ENCODE results near the gene ZBTB37. TPM values are rescaled to one million over a fixed set of nuclear protein-coding genes. Genes with fewer than 3 reads are reported as not detected.

ZBTB37 gene, protein sequence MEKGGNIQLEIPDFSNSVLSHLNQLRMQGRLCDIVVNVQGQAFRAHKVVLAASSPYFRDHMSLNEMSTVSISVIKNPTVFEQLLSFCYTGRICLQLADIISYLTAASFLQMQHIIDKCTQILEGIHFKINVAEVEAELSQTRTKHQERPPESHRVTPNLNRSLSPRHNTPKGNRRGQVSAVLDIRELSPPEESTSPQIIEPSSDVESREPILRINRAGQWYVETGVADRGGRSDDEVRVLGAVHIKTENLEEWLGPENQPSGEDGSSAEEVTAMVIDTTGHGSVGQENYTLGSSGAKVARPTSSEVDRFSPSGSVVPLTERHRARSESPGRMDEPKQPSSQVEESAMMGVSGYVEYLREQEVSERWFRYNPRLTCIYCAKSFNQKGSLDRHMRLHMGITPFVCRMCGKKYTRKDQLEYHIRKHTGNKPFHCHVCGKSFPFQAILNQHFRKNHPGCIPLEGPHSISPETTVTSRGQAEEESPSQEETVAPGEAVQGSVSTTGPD
- 11.5 and 14.6 TPM in 2 replicates for total RNA-seq (ENCODE audit: low replicate concordance)
- long read RNA-seq, partial matches to known transcripts = 1 of 8 reads
- long read RNA-seq, other reads (novel, unspliced or antisense) = 5 of 8 reads

DNA sequence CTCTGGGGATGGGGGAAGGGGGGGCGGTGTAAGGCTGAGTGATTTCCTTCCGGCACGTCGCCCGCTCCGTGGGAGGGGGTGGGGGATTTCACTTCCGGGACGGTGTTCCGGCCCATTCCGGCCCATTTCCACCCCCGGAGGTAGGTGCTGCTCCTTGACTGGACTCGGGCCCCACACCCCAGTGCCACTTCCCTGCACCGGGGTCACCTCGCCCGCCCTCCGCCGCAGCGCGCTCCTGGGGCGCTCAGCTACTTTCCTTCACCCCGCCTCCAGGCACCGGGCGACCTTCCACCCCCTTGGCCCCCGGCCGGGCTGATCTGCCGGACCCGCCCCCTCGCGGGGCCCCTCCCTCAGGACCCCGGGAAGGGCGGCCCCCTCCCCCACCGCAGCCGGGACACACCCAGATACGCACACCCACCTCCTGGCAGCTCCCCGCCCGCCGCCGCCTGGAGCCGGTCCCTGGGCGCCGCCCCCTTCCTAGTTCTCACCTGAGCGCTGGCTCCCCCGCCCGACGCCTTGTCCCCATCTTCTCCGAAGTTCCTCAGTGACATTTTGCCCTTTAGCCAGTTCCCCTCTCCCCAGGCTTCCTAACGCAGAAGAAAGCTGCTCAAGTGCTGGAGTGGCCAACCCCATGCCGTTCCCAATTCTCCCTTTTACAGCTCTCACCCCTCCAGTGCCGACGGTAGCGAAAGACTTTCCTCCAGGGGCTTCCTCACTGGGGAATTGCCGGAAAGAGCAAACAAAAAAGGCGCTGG lies at the start of gene ZBTB37:
ZBTB37 (plus strand) TSS at position 115 of the 755 bp plus-strand sequence. CDS start 1,846 bp downstream, outside the sequence.
- Mint-ChIP-seq H3K27ac (peak within 1 kb of the TSS; percentile 99), H3K4me3 (peak within 1 kb of the TSS; percentile 100), H3K4me1 (ENCODE audit: unreplicated experiment) (peaks cover 32% of the 10 kb centered on the region), H3K9me3 (no peaks in the 10 kb centered on the region), H3K36me3 (peaks cover 49% of the 10 kb centered on the region), H3K27me3 (peaks cover 4% of the 10 kb centered on the region)
- peak; percentile 94 for DNase-seq (ENCODE audit: extremely low spot score, unreplicated experiment)
- TF ChIP-seq, protein P1, sequence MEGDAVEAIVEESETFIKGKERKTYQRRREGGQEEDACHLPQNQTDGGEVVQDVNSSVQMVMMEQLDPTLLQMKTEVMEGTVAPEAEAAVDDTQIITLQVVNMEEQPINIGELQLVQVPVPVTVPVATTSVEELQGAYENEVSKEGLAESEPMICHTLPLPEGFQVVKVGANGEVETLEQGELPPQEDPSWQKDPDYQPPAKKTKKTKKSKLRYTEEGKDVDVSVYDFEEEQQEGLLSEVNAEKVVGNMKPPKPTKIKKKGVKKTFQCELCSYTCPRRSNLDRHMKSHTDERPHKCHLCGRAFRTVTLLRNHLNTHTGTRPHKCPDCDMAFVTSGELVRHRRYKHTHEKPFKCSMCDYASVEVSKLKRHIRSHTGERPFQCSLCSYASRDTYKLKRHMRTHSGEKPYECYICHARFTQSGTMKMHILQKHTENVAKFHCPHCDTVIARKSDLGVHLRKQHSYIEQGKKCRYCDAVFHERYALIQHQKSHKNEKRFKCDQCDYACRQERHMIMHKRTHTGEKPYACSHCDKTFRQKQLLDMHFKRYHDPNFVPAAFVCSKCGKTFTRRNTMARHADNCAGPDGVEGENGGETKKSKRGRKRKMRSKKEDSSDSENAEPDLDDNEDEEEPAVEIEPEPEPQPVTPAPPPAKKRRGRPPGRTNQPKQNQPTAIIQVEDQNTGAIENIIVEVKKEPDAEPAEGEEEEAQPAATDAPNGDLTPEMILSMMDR (conservative IDR thresholded peaks at IDR 0.05) = no peak

DNA sequence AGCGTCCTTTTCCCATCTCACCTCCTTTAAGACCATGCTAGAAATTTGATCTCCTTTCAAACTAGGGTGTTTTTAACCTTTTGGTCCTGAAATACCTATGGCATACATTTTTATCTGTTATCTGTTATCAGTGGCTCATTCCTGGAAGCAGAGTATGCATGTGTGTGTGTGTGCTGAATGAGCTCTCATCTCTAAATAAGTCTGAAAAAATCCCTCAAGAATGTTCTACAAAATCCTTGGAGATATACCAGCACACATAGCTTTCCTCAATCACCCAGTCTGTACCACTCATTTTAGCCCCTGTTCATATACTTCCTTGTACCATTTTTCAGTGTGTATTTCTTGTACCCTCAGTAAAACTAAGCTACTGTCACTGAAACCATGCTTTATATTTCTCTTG lies 49.7 kb upstream of the ZBTB37 start:
- Mint-ChIP-seq H3K27me3 (no peaks in the 10 kb centered on the region), H3K36me3 (peaks cover 30% of the 10 kb centered on the region)

DNA sequence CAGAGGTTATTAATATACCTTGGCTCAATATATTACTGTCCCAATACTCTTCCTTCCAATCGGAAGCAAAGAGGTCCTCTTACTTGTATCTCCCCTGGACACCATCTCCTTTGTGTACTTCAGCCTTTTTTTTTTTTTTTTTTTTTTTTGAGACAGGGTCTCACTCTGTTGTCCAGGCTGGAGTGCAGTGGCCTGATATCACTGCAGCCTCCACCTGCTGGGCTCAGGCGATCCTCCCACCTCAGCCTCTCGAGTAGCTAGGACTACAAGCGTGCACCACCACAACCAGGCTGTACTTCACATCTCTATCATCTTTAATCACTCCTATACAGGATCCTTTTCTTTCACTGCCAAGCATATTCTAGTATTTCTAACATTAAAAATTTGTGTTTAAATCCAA lies 46.5 kb upstream of the ZBTB37 start:
- no peaks in the 10 kb centered on the region for H3K9me3 Mint-ChIP-seq
- no peak for DNase-seq (ENCODE audit: extremely low spot score, unreplicated experiment)
- H3K27ac Mint-ChIP-seq = no peak overlapping the region
- H3K4me1 Mint-ChIP-seq (ENCODE audit: unreplicated experiment) = peaks cover 24% of the 10 kb centered on the region
- H3K36me3 Mint-ChIP-seq = peaks cover 14% of the 10 kb centered on the region
- no peaks in the 10 kb centered on the region for H3K27me3 Mint-ChIP-seq
- no peak overlapping the region for H3K4me3 Mint-ChIP-seq
- TF ChIP-seq, protein P1 (conservative IDR thresholded peaks at IDR 0.05) = no peak

More for the DNA sequence above, 49.7 kb upstream of the ZBTB37 start:
- Mint-ChIP-seq H3K9me3 (no peaks in the 10 kb centered on the region), H3K4me3 (no peak overlapping the region), H3K4me1 (ENCODE audit: unreplicated experiment) (peaks cover 13% of the 10 kb centered on the region), H3K27ac (no peak overlapping the region)
- TF ChIP-seq, protein P1 (conservative IDR thresholded peaks at IDR 0.05) = no peak
- no peak for DNase-seq (ENCODE audit: extremely low spot score, unreplicated experiment)

DNA sequence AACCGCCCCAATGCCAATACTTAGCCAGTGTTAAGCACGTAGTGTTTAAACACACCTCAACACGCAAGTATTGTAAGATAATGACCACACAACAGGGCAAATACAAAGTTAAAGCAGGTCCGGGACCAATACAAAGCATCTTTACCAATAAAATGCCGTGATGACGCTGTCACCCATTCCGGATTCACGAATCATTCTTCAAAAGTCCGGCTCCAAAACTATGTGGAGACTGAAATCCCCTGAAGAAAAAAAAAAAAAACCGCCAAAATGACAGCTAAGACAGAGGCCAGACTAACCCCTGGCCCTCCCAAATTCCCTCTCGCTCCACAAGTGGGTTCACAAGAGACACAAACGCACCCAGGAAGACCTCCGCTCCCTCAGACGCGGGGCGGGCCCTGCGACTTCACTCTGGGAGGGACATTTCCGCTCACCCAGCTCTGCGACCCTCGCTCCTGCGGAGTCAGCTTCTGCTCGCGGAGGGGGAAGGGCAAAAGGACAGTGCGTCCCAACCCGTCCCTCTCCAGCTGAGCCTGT lies 44.3 kb upstream of the ZBTB37 start:
- Mint-ChIP-seq H3K9me3 (no peaks in the 10 kb centered on the region), H3K4me1 (ENCODE audit: unreplicated experiment) (peaks cover 24% of the 10 kb centered on the region), H3K36me3 (peaks cover 7% of the 10 kb centered on the region), H3K27ac (peak overlapping the region; percentile 99), H3K4me3 (peak overlapping the region; percentile 96), H3K27me3 (no peaks in the 10 kb centered on the region)
- TF ChIP-seq, protein P1 (conservative IDR thresholded peaks at IDR 0.05) = no peak
- DNase-seq (ENCODE audit: extremely low spot score, unreplicated experiment) = no peak

DNA sequence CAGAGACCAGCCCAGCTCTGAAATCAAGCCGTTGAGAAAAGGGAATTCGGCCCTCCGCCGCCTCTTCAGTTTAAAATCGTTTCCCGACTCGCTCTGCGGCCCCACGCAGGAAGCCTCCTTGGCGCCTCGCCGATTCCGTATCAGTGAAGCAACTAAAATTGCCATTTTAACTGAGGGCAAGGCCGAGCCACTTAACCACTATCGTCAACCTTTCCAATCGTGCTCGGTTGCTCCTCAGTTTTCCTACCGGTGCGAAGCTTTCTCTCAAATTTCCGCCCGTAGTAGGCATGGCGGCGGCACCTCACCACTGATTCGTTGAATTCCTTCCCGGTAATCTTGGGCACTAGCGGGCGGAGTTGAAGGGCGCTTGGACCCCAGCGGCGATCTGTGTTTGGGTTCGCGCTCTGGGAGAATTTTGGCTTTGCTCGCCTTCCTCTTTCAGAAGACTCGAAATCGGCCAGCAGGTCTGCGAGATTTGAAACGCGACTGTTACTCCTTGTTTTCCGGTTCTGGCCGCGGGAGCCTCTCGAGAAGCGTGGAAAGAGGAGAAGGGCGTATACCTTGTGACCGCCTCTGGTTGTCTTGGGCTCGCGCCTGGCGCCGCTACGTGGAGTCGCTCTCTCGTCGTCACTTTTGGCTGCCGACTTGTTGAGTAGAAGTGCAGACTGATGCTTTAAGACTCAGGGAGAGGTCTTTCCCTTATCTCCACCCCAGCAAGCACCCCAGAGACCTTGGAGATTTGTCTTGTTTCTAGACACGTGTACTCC lies 43.7 kb upstream of the ZBTB37 start, which contains the start of the genes CENPL and DARS2:
CENPL (minus strand) TSS at position 569 of the 767 bp plus-strand sequence. CDS start 13,584 bp downstream, outside the sequence.
DARS2 (plus strand) TSS at position 359 of the 767 bp plus-strand sequence. CDS start 557 bp downstream, outside the sequence.
- peak; percentile 90 for DNase-seq (ENCODE audit: extremely low spot score, unreplicated experiment)
- H3K9me3 Mint-ChIP-seq = no peaks in the 10 kb centered on the region
- H3K27me3 Mint-ChIP-seq = no peaks in the 10 kb centered on the region
- peaks cover 7% of the 10 kb centered on the region for H3K36me3 Mint-ChIP-seq
- TF ChIP-seq, protein P1 (conservative IDR thresholded peaks at IDR 0.05) = no peak
- peaks cover 24% of the 10 kb centered on the region for H3K4me1 Mint-ChIP-seq (ENCODE audit: unreplicated experiment)
- peak within 1 kb of the TSS; percentile 96 for H3K4me3 Mint-ChIP-seq
- peak within 1 kb of the TSS; percentile 99 for H3K27ac Mint-ChIP-seq

Data from type B pancreatic cell (in vitro differentiated cells).